IPS-20b (cell line): ENCODE results near the gene GIPC3.
A peak's percentile ranks its signal among the peaks of the same experiment; 100 is the strongest.

Experiments used
- H3K27ac ChIP-seq: one replicate; pipeline ENCODE4 v1.5.1; 2013; ENCODE audit warnings: low read length
- H3K27me3 ChIP-seq: 2 replicates; pipeline ENCODE4 v1.6.1; 2013; ENCODE audit warnings: mild to moderate bottlenecking, low read length, inconsistent platforms; ENCODE audit not compliant: insufficient read depth
- H3K36me3 ChIP-seq: 2 replicates; pipeline ENCODE4 v1.6.1; 2013; ENCODE audit warnings: low read depth, mild to moderate bottlenecking, inconsistent platforms, low read length, moderate library complexity; ENCODE audit not compliant: insufficient read depth
- H3K4me1 ChIP-seq: 2 replicates; pipeline ENCODE4 v1.6.1; 2013; ENCODE audit warnings: mild to moderate bottlenecking, control low read depth, inconsistent platforms, low read length, moderate library complexity; ENCODE audit not compliant: insufficient read depth
- H3K4me3 ChIP-seq: 2 replicates; pipeline ENCODE4 v1.5.1; 2013; ENCODE audit warnings: mild to moderate bottlenecking, low read length, inconsistent platforms
- H3K9ac ChIP-seq: 2 replicates; pipeline ENCODE4 v1.6.1; 2013; ENCODE audit warnings: low read depth, mild to moderate bottlenecking, inconsistent platforms, low read length, moderate library complexity
- H3K9me3 ChIP-seq: 2 replicates; pipeline ENCODE4 v1.6.1; 2013; ENCODE audit warnings: mild to moderate bottlenecking, low read depth, low read length, inconsistent platforms; ENCODE audit not compliant: insufficient read depth

GIPC3 gene

DNA sequence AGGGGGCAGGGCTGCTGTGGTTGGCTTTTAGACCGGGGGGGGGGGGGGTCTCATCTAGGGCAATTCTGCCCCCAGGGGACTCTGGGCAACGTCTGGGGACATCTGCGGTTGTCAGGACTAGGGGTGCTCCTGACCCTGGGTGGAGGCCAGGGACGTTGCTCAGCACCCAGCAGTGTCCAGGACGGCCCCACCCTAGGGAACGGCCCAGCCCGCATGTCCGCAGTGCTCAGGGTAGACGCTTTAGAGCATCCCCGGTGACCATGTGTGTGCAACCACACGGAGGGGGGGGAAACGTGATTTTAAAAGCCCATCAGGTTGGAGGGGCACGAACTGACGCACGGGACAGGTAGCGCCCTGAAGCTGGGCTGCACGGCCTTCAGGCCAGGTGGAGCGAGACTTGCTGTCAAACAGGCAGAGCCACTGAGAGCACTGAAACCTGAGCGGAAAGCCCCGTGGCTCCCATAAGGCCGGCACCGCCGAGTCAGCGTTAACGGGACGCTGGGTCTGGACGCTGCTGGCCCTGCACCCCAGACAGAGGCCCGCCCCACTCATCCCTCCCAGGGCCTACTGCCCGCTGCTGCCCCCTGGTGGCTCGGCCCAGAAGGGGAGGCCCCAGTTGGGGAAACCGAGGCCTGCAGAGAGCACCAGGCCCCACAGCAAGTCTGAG is 33.0 kb downstream of the GIPC3 start:
- Histone ChIP-seq H3K27me3 (no peaks in the 10 kb centered on the region), H3K9me3 (no peaks in the 10 kb centered on the region), H3K36me3 (peaks cover 7% of the 10 kb centered on the region), H3K4me3 (no peak overlapping the region), H3K9ac (no peak overlapping the region), H3K4me1 (no peaks in the 10 kb centered on the region), H3K27ac (no peak overlapping the region)

- H3K9ac ChIP-seq, result no peak overlapping the region
- H3K4me1 ChIP-seq, result no peaks in the 10 kb centered on the region
- no peak overlapping the region for H3K27ac ChIP-seq
- no peaks in the 10 kb centered on the region for H3K27me3 ChIP-seq
- no peak overlapping the region for H3K4me3 ChIP-seq
- H3K9me3 ChIP-seq, result no peaks in the 10 kb centered on the region
- H3K36me3 ChIP-seq, result peaks cover 7% of the 10 kb centered on the region
Observed at GRCh38 chr19:3618811-3619630, 33.7 kb downstream of the GIPC3 start.

DNA sequence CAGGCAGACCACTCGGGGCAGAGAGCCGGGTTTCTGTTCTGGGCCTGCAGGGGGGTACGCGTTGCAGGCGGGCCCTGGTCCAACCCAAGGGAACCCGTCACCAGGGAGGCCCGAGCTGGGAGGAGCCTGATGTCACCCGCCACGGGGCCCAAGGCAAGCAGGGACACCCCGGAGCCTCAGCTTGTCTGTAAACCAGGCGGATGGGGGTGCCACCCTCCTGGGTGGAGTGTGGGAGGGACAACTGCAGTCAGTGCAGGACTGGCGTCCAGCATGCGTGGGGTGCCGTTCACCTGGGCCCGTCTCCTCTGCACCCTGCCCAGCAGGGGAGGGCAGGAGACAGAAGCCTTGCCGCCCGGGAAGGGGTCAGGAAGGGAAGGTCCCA is 34.3 kb downstream of the GIPC3 start:
- Histone ChIP-seq H3K36me3 (peaks cover 7% of the 10 kb centered on the region), H3K4me3 (no peak overlapping the region), H3K9ac (no peak overlapping the region), H3K9me3 (no peaks in the 10 kb centered on the region), H3K27me3 (no peaks in the 10 kb centered on the region), H3K4me1 (no peaks in the 10 kb centered on the region), H3K27ac (no peak overlapping the region)

- Histone ChIP-seq H3K27me3 (no peaks in the 10 kb centered on the region), H3K36me3 (peaks cover 7% of the 10 kb centered on the region), H3K27ac (no peak overlapping the region)
Observed at GRCh38 chr19:3620145-3620816, 35.0 kb downstream of the GIPC3 start.

GRCh38 chr19:3620817-3621547 is 35.7 kb downstream of the GIPC3 start:
- Histone ChIP-seq H3K4me1 (no peaks in the 10 kb centered on the region), H3K9ac (no peak overlapping the region), H3K36me3 (peaks cover 7% of the 10 kb centered on the region), H3K4me3 (no peak overlapping the region), H3K9me3 (no peaks in the 10 kb centered on the region), H3K27ac (no peak overlapping the region), H3K27me3 (no peaks in the 10 kb centered on the region)

More at GRCh38 chr19:3620145-3620816, 35.0 kb downstream of the GIPC3 start:
- Histone ChIP-seq H3K4me3 (no peak overlapping the region), H3K4me1 (no peaks in the 10 kb centered on the region), H3K9me3 (no peaks in the 10 kb centered on the region), H3K9ac (no peak overlapping the region)

DNA sequence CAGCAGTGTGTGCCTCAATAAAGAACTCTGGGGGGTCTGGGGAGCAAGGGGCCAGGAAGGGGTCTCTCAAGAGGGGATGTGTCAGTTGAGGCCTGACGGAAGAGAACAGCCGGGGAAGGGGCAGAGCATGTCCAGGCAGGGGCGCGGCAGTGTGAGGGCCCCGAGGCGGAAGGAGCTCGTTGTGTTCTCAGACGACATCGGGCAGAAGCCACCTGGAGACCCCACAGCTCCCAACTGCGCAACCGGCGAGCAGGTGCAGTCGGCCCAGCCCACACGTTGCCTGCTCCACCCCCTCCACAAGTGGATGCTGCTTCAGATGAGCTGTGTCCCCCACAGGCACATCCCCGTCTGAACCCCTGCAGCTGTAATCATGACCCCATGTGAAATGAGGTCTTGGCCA is 36.4 kb downstream of the GIPC3 start:
- H3K9ac ChIP-seq, result no peak overlapping the region
- no peak overlapping the region for H3K4me3 ChIP-seq
- H3K27ac ChIP-seq, result no peak overlapping the region
- H3K27me3 ChIP-seq, result no peaks in the 10 kb centered on the region
- no peaks in the 10 kb centered on the region for H3K9me3 ChIP-seq
- peaks cover 7% of the 10 kb centered on the region for H3K36me3 ChIP-seq
- H3K4me1 ChIP-seq, result no peaks in the 10 kb centered on the region

GRCh38 chr19:3622224-3622623 is 36.9 kb downstream of the GIPC3 start:
- H3K9me3 ChIP-seq, result no peaks in the 10 kb centered on the region
- no peak overlapping the region for H3K27ac ChIP-seq
- H3K36me3 ChIP-seq, result peaks cover 7% of the 10 kb centered on the region
- H3K4me1 ChIP-seq, result no peaks in the 10 kb centered on the region
- H3K27me3 ChIP-seq, result no peaks in the 10 kb centered on the region
- no peak overlapping the region for H3K9ac ChIP-seq
- no peak overlapping the region for H3K4me3 ChIP-seq

DNA sequence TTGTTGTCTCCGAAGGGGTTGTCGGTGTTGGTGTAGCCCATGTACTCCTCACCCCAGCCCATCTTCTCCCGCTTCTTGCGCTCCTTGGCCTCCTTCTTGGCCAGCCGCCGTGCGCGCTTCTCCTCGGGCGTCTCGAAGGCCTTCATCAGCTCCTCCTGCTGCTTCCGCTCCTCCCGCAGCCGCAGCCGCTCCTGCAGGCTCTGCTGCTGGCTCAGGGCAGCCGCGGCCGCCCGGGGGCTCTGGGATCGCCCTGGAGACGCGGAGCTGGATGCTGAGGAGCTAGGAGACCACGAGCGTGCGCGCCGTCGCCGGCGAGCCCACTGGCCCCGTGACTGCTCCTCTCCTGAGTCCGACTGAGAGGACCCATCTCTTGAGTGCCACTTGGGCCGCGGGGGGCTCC is 38.4 kb downstream of the GIPC3 start:
- H3K27me3 ChIP-seq, result no peaks in the 10 kb centered on the region
- H3K9me3 ChIP-seq, result no peaks in the 10 kb centered on the region
- H3K9ac ChIP-seq, result no peak overlapping the region
- no peak overlapping the region for H3K4me3 ChIP-seq
- no peak overlapping the region for H3K27ac ChIP-seq
- H3K36me3 ChIP-seq, result peaks cover 7% of the 10 kb centered on the region
- no peaks in the 10 kb centered on the region for H3K4me1 ChIP-seq

DNA sequence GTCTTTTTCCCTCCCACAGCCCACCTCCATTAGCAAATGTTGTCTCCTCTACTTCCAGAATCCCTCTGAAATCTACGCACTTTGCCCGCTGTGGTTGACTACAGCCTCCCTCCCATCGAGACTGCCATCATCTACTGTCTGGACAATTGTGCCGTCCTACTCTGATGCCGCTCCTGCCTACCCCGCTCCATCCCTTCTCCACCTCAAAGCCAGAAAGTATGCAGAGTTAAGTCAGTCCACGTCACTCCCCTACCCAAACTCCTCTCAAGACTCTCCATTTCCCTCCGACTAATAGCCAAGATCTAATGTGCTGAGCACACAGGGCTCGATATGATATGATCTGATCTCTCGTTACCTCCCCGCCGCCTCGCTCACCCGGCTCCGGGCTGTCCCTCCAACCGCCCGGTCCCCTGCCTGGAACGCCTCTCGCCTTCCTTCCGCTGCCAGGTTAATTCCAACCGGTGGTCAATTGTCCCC is 40.8 kb downstream of the GIPC3 start:
- Histone ChIP-seq H3K4me1 (no peaks in the 10 kb centered on the region), H3K36me3 (peaks cover 7% of the 10 kb centered on the region), H3K9me3 (no peaks in the 10 kb centered on the region), H3K27me3 (no peaks in the 10 kb centered on the region), H3K9ac (peak overlapping the region; percentile 95), H3K27ac (peak overlapping the region; percentile 98), H3K4me3 (peak overlapping the region; percentile 99)

GRCh38 chr19:3626473-3627350 is 41.4 kb downstream of the GIPC3 start, which contains the start of gene CACTIN:
Gene CACTIN, minus strand, starts transcription at chr19:3626790. Its CDS starts 28 bp downstream, at chr19:3626762.
- Histone ChIP-seq H3K9ac (peak within 1 kb of the TSS; percentile 95), H3K4me3 (peak within 1 kb of the TSS; percentile 99), H3K27me3 (no peaks in the 10 kb centered on the region), H3K4me1 (no peaks in the 10 kb centered on the region), H3K9me3 (no peaks in the 10 kb centered on the region), H3K27ac (peak within 1 kb of the TSS; percentile 98), H3K36me3 (peaks cover 7% of the 10 kb centered on the region)
